Small intestine (tissue), 7 donors: ENCODE data around the gene FNBP1L. TPM values are rescaled to one million over a fixed set of nuclear protein-coding genes. Genes with fewer than 3 reads are reported as not detected.

Experiments used
- DNase-seq, 2 donors: peaks; one replicate each; pipeline versions ENCODE4 v3.0.0 to v3.0.0-alpha.2; 2013
- FAIRE-seq: peaks from 2 replicates; lab custom pipeline; 2012; peaks lifted over from hg19 to GRCh38; lab: Jason Lieb, UNC
- H3K27ac ChIP-seq, 3 donors: one replicate each; pipeline ENCODE4 v1.5.1; 2013; ENCODE audit warnings: low read length in 2 of 3, mild to moderate bottlenecking in 2 of 3, control low read depth in 1 of 3, inconsistent platforms in 1 of 3, low read depth in 1 of 3, moderate library complexity in 1 of 3
- H3K27me3 ChIP-seq, 3 donors: one replicate each; pipeline ENCODE4 v1.6.1; 2013; ENCODE audit warnings: low read length in 3 of 3, inconsistent platforms in 1 of 3; ENCODE audit not compliant: control insufficient read depth in 3 of 3, insufficient read depth in 3 of 3
- H3K36me3 ChIP-seq, 3 donors: one replicate each; pipeline ENCODE4 v1.6.1; 2013; ENCODE audit warnings: low read length in 3 of 3, inconsistent platforms in 1 of 3, low read depth in 1 of 3, mild to moderate bottlenecking in 1 of 3, moderate library complexity in 1 of 3; ENCODE audit not compliant: control insufficient read depth in 3 of 3, insufficient read depth in 2 of 3
- H3K4me1 ChIP-seq, 3 donors: one replicate each; pipeline ENCODE4 v1.6.1; 2013; ENCODE audit warnings: low read length in 2 of 3, inconsistent platforms in 1 of 3, low read depth in 1 of 3, mild to moderate bottlenecking in 1 of 3, moderate library complexity in 1 of 3; ENCODE audit not compliant: control insufficient read depth in 3 of 3, insufficient read depth in 2 of 3
- H3K4me3 ChIP-seq, 3 donors: one replicate each; pipeline ENCODE4 v1.5.1; 2013; ENCODE audit warnings: low read length in 3 of 3, control low read depth in 1 of 3, inconsistent platforms in 1 of 3, low read depth in 1 of 3, mild to moderate bottlenecking in 1 of 3, moderate library complexity in 1 of 3
- H3K9me3 ChIP-seq, 2 donors: one replicate each; pipeline ENCODE4 v1.6.1; 2013; ENCODE audit warnings: low read depth in 1 of 2, low read length in 1 of 2; ENCODE audit not compliant: control insufficient read depth in 2 of 2, insufficient read depth in 1 of 2
- WGBS, 3 donors: extraction: QIAGEN DNeasy Blood & Tissue Kit; methylation state at CpG; one replicate each; pipeline ENCODE4 v1.1.7; 2013; 5-methylcytosine and 5-hydroxymethylcytosine counted together
- polyA plus RNA-seq, 4 donors: library from polyadenylated mRNA; stranded (reverse) in 3 of 4; unstranded in 1 of 4; fragments of 200-250 nt in 3 of 4; fragments of 120-200 nt in 1 of 4; gene quantifications; one replicate each; pipeline versions ENCODE4 v1.2.1 to v1.2.3, GENCODE V29; 2013
- donor health status: healthy with polysubstance abuse.
- donor health status: control.
- donor health status: control.
- donor health status: Bipolar disorder and iron deficiency.
- donor health status: healthy.

The FNBP1L gene
- polyA plus RNA-seq, 4 donors = 19.7 to 68.0 (median 34.9) TPM

DNA sequence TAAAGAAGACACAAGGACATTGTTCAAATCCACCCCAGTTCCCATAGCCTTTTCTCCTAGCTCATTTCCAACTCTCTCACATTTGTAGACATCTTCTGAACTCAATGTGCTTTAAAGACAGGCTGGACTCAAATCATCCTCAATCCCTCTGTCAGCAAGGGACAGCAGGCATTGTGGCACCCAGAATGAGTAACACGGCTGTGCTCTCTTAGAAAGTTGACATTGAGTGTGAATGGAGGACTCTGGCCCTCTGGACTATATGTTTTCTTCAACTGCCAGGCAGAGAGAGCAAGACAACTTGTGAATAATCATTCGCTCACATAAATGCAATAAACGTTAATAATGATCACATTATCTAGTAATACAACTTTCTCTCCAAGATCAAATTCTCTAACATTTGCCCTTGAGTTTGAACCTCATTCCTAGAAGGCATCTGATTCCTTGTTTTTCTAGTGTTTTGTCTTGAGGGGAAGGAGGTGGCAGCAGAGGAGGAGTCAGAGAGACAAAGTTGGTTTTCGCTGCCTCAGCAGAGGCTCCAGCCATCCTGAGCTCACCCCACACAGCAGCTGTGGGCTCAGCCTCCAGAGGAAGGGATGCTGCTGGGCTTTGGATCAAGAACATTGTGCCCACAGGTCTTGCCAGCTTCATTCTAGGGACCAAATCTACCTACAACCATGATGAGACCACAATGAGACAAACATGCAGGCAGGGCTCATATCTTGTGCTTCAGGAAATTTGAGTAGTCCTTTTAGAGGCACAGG lies 148.6 kb downstream of the FNBP1L start:
- peaks cover 0 to 40% (median 0%) of the 10 kb centered on the region in 3 donors for H3K36me3 ChIP-seq
- 29 to 65% (median 57%) methylated on average over 4 of the region's 4 CpGs for WGBS, 3 donors
- FAIRE-seq = no peak
- peaks cover 3 to 25% (median 17%) of the 10 kb centered on the region in 3 donors for H3K4me1 ChIP-seq
- H3K9me3 ChIP-seq = no peaks in the 10 kb centered on the region
- no peaks in the 10 kb centered on the region for H3K27me3 ChIP-seq
- peak in 1 of 2 donors; percentile 53 for DNase-seq
- no peak overlapping the region for H3K4me3 ChIP-seq
- peak overlapping the region in 1 of 3 donors; percentile 17 for H3K27ac ChIP-seq

DNA sequence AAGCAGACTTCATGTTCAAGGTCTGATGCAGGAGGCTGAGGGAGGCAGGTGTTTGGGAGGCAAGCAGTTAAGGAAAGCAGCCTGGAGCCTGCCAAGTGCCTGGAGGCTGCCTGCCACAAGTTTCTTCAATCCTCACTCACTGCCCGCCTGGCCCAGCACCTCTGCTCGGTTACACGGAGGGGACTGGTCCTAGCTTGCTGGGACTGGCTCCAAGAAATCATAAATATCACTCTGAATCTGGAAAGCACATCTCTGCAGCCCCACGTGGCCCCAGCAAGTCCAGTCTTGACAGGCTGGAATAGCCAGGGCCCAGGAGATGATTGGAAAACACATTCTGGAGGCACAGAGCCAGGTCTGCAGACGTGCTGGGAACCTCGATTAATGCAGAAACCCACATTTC lies 149.8 kb downstream of the FNBP1L start:
- DNase-seq = no peak
- Histone ChIP-seq H3K9me3 (no peaks in the 10 kb centered on the region), H3K36me3 (peaks cover 0 to 44% (median 0%) of the 10 kb centered on the region in 3 donors), H3K4me3 (no peak overlapping the region), H3K4me1 (peaks cover 3 to 17% (median 16%) of the 10 kb centered on the region in 3 donors), H3K27ac (no peak overlapping the region), H3K27me3 (no peaks in the 10 kb centered on the region)
- no peak for FAIRE-seq
- 14 to 54% (median 53%) methylated on average over 5 to 6 of the region's 6 CpGs for WGBS, 3 donors

DNA sequence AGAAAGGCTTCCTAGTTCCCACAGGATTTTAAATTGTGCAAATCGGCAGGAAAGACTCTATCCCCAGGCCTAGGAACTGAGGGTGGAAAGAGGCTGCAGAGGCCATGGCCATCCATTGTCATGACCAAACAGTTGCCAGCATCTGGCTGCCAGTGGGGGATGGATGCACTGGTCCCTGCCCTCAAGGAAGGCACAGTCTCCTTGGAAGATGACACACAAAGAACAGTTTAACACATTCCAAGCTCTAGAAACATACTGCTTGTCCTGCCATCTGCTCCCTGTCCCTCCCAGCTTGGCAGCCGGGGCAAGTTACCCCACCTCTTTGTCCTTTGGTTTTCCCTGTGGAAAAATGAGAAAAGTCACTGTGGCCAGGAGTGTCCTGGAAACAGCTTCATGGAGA lies 150.5 kb downstream of the FNBP1L start:
- no peaks in the 10 kb centered on the region for H3K27me3 ChIP-seq
- no peak for FAIRE-seq
- DNase-seq = no peak
- H3K27ac ChIP-seq = no peak overlapping the region
- peaks cover 3 to 19% (median 10%) of the 10 kb centered on the region in 3 donors for H3K4me1 ChIP-seq
- H3K36me3 ChIP-seq = peaks cover 0 to 44% (median 0%) of the 10 kb centered on the region in 3 donors
- H3K4me3 ChIP-seq = no peak overlapping the region
- 79 to 91% (median 79%) methylated on average over 2 of the region's 2 CpGs for WGBS, 3 donors
- no peaks in the 10 kb centered on the region for H3K9me3 ChIP-seq

DNA sequence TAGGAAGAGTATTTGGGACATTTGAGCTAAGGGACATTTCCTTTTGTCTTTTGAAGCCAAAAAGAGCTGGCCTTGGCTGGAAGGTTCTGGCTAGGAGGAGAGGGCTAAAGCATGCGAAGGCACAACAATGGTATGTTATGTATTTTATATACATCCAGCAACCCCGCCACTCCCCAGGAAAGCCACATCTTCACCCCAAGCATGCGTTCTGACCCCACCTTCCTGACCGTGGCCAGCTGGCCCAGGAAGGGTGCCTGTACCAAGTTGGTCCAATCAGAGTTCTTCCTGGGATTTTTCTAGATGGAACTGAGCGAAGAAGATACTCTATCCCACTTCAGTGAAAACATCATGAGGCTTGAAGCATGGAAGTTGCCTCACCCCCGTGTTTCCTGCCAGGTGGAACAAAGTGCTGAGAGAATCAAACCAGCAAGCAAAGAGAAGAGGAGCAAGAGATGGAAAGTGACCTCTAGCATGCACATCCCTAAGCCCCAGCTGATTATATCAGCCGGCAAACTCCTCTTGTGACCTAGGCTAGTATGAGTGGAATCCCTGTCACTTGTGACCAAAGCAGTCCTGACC lies 151.0 kb downstream of the FNBP1L start:
- FAIRE-seq = no peak
- Histone ChIP-seq H3K4me3 (no peak overlapping the region), H3K36me3 (peaks cover 0 to 44% (median 0%) of the 10 kb centered on the region in 3 donors), H3K27me3 (no peaks in the 10 kb centered on the region), H3K27ac (no peak overlapping the region), H3K4me1 (peaks cover 3 to 20% (median 6%) of the 10 kb centered on the region in 3 donors), H3K9me3 (no peaks in the 10 kb centered on the region)
- no peak for DNase-seq
- WGBS, 3 donors = 82 to 87% (median 85%) methylated on average over 7 of the region's 7 CpGs

DNA sequence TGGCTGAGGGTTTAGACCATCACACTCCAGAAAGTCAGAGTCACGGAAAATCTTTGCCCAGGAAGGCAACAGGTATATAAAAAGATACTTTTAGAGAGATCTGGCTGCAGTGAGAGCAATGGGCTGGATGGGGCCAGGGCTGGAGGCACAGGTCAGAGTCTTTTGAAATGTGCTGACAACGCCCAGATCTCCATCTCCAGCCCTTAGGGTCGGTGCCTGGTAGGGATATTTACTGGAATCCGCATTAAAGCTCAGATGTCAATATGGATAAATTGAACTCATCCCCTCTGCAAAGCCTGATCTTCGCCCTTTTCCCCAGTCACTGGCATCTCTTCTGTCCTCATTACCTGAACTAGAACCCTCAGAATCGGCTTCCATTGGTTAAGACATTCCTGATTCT lies 151.6 kb downstream of the FNBP1L start:
- H3K9me3 ChIP-seq = no peaks in the 10 kb centered on the region
- no peak for FAIRE-seq
- peaks cover 0 to 39% (median 0%) of the 10 kb centered on the region in 3 donors for H3K36me3 ChIP-seq
- H3K27ac ChIP-seq = no peak overlapping the region
- peaks cover under 1 to 15% (median 3%) of the 10 kb centered on the region in 3 donors for H3K4me1 ChIP-seq
- 85 to 89% (median 87%) methylated on average over 6 of the region's 6 CpGs for WGBS, 3 donors
- H3K4me3 ChIP-seq = no peak overlapping the region
- H3K27me3 ChIP-seq = no peaks in the 10 kb centered on the region
- no peak for DNase-seq

DNA sequence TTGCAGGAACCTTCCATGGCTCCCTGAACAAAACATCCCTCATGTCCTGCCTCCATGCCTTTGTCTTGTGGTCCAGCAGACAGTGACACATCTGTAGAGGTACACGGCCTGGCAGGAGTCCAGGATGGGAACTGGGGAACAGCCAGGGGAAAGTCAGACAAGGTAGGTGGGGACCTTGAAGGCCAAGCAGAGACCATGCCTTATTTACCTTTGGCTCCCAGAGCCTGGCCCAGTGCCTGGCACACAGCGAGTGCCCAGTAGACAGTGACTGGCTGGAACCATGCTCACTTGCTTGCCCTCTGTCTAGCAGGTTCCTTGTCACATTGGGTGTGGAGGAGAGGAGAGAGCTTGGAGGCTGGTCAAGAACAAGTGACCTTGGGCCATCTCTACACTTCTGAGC lies 152.7 kb downstream of the FNBP1L start:
- peaks cover 3 to 15% (median 5%) of the 10 kb centered on the region in 3 donors for H3K4me1 ChIP-seq
- no peaks in the 10 kb centered on the region for H3K9me3 ChIP-seq
- H3K27me3 ChIP-seq = no peaks in the 10 kb centered on the region
- peaks cover 0 to 36% (median 0%) of the 10 kb centered on the region in 3 donors for H3K36me3 ChIP-seq
- WGBS, 3 donors = 43 to 73% (median 52%) methylated on average over 2 of the region's 2 CpGs
- H3K27ac ChIP-seq = no peak overlapping the region
- H3K4me3 ChIP-seq = no peak overlapping the region
- DNase-seq = no peak
- FAIRE-seq = no peak

DNA sequence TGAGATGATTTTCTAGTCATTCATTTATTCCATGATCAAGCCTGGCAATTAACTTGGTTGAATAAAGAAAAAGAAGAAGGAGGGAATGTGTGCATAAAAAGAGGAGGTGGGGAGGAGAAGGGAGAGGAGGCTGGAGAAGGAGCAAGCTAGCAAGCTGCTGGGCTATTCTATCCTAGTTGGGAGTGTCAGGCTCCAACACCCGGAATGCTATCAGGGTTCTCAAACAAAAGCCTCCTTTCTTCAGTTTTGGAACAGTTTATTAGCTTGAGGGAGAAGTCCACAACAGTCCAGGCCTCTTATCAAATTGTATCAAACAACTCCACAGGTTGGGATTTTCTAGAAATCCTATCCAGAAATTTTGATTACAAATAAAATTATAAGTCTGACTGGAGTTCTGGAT lies 153.8 kb downstream of the FNBP1L start:
- H3K27me3 ChIP-seq = no peaks in the 10 kb centered on the region
- 9 to 49% (median 22%) methylated on average over 1 of the region's 1 CpG for WGBS, 3 donors
- no peaks in the 10 kb centered on the region for H3K9me3 ChIP-seq
- peak in 1 of 2 donors; percentile 47 for DNase-seq
- H3K36me3 ChIP-seq = peaks cover 0 to 36% (median 0%) of the 10 kb centered on the region in 3 donors
- no peak overlapping the region for H3K4me3 ChIP-seq
- FAIRE-seq = no peak
- H3K27ac ChIP-seq = no peak overlapping the region
- H3K4me1 ChIP-seq = peaks cover 3 to 15% (median 13%) of the 10 kb centered on the region in 3 donors

DNA sequence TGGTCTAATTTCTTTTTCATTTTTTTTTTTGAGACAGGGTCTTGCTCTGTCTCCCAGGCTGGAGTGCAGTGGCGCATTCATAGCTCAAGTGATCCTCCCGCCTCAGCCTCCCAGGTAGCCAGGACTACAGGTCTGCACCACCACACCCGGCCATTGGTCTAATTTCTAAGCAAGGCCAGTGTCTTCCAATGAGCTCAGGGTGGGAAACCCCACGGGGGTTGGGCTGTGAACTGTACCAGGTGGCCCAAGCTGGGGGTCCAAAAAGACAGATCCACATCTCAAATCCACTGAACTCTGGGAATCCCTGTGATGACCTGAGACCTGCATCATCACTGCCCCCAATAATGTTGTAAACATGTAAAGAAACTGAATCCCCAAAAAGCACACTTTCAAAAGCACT lies 154.2 kb downstream of the FNBP1L start:
- H3K4me1 ChIP-seq = peaks cover 3 to 17% (median 12%) of the 10 kb centered on the region in 3 donors
- no peak for DNase-seq
- 88 to 94% (median 90%) methylated on average over 4 of the region's 4 CpGs for WGBS, 3 donors

More for the DNA sequence above, 154.2 kb downstream of the FNBP1L start:
- H3K36me3 ChIP-seq = peaks cover 0 to 36% (median 0%) of the 10 kb centered on the region in 3 donors
- no peak overlapping the region for H3K4me3 ChIP-seq
- no peak overlapping the region for H3K27ac ChIP-seq
- no peaks in the 10 kb centered on the region for H3K9me3 ChIP-seq
- no peak for FAIRE-seq
- H3K27me3 ChIP-seq = no peaks in the 10 kb centered on the region
